ENCODE measurements around the gene GPR137B. TPM values are rescaled to one million over a fixed set of nuclear protein-coding genes. Genes with fewer than 3 reads are reported as not detected.

The GPR137B gene
- total and polyA plus RNA-seq, 9 donors: 2.9 to 13.2 (median 5.2) TPM

GRCh38 chr1:236114076-236114747, 28.1 kb upstream of the GPR137B start:
- no peak for DNase-seq
- Histone ChIP-seq H3K27ac (ENCODE audit: low read length) (no peak overlapping the region), H3K27me3 (ENCODE audit: control insufficient read depth, insufficient read depth, low read length) (no peaks in the 10 kb centered on the region), H3K4me3 (ENCODE audit: low read length) (no peak overlapping the region), H3K4me1 (ENCODE audit: control insufficient read depth, insufficient read depth, low read length) (no peaks in the 10 kb centered on the region), H3K36me3 (ENCODE audit: control insufficient read depth, insufficient read depth, low read length) (no peaks in the 10 kb centered on the region), H3K9me3 (replicated peaks; ENCODE audit: control insufficient read depth, low read depth, low read length) (no peaks in the 10 kb centered on the region)
- WGBS (ENCODE audit: insufficient coverage): 81% methylated on average over 2 of the region's 5 CpGs

GRCh38 chr1:236117710-236118109, 24.6 kb upstream of the GPR137B start:
- no peaks in the 10 kb centered on the region for H3K27me3 ChIP-seq (ENCODE audit: control insufficient read depth, insufficient read depth, low read length)
- 92% methylated on average over 7 of the region's 8 CpGs for WGBS (ENCODE audit: insufficient coverage)
- H3K27ac ChIP-seq (ENCODE audit: low read length): no peak overlapping the region
- H3K4me1 ChIP-seq (ENCODE audit: control insufficient read depth, insufficient read depth, low read length): no peaks in the 10 kb centered on the region
- H3K4me3 ChIP-seq (ENCODE audit: low read length): no peak overlapping the region
- H3K9me3 ChIP-seq (replicated peaks; ENCODE audit: control insufficient read depth, low read depth, low read length): no peaks in the 10 kb centered on the region
- no peaks in the 10 kb centered on the region for H3K36me3 ChIP-seq (ENCODE audit: control insufficient read depth, insufficient read depth, low read length)
- no peak for DNase-seq

- no peak for DNase-seq
- Histone ChIP-seq H3K27me3 (ENCODE audit: control insufficient read depth, insufficient read depth, low read length) (no peaks in the 10 kb centered on the region), H3K9me3 (replicated peaks; ENCODE audit: control insufficient read depth, low read depth, low read length) (no peaks in the 10 kb centered on the region), H3K4me1 (ENCODE audit: control insufficient read depth, insufficient read depth, low read length) (no peaks in the 10 kb centered on the region), H3K27ac (ENCODE audit: low read length) (no peak overlapping the region), H3K36me3 (ENCODE audit: control insufficient read depth, insufficient read depth, low read length) (no peaks in the 10 kb centered on the region), H3K4me3 (ENCODE audit: low read length) (no peak overlapping the region)
- WGBS (ENCODE audit: insufficient coverage): 57% methylated on average over 5 of the region's 12 CpGs
These were observed 22.3 kb upstream of the GPR137B start for GRCh38 chr1:236119943-236120484.

GRCh38 chr1:236120721-236121153, 21.6 kb upstream of the GPR137B start:
- Histone ChIP-seq H3K4me1 (ENCODE audit: control insufficient read depth, insufficient read depth, low read length) (no peaks in the 10 kb centered on the region), H3K27me3 (ENCODE audit: control insufficient read depth, insufficient read depth, low read length) (no peaks in the 10 kb centered on the region), H3K4me3 (ENCODE audit: low read length) (no peak overlapping the region), H3K36me3 (ENCODE audit: control insufficient read depth, insufficient read depth, low read length) (no peaks in the 10 kb centered on the region), H3K27ac (ENCODE audit: low read length) (no peak overlapping the region), H3K9me3 (replicated peaks; ENCODE audit: control insufficient read depth, low read depth, low read length) (no peaks in the 10 kb centered on the region)
- 76% methylated on average over 5 of the region's 10 CpGs for WGBS (ENCODE audit: insufficient coverage)
- no peak for DNase-seq

GRCh38 chr1:236122176-236122575, 20.2 kb upstream of the GPR137B start:
- WGBS (ENCODE audit: insufficient coverage): 82% methylated on average over 6 of the region's 7 CpGs
- Histone ChIP-seq H3K9me3 (replicated peaks; ENCODE audit: control insufficient read depth, low read depth, low read length) (no peaks in the 10 kb centered on the region), H3K4me3 (ENCODE audit: low read length) (no peak overlapping the region), H3K4me1 (ENCODE audit: control insufficient read depth, insufficient read depth, low read length) (no peaks in the 10 kb centered on the region), H3K27me3 (ENCODE audit: control insufficient read depth, insufficient read depth, low read length) (no peaks in the 10 kb centered on the region), H3K27ac (ENCODE audit: low read length) (no peak overlapping the region), H3K36me3 (ENCODE audit: control insufficient read depth, insufficient read depth, low read length) (no peaks in the 10 kb centered on the region)
- DNase-seq: no peak

GRCh38 chr1:236123563-236123962, 18.8 kb upstream of the GPR137B start:
- Histone ChIP-seq H3K9me3 (replicated peaks; ENCODE audit: control insufficient read depth, low read depth, low read length) (no peaks in the 10 kb centered on the region), H3K36me3 (ENCODE audit: control insufficient read depth, insufficient read depth, low read length) (no peaks in the 10 kb centered on the region), H3K27me3 (ENCODE audit: control insufficient read depth, insufficient read depth, low read length) (no peaks in the 10 kb centered on the region), H3K27ac (ENCODE audit: low read length) (no peak overlapping the region), H3K4me3 (ENCODE audit: low read length) (no peak overlapping the region), H3K4me1 (ENCODE audit: control insufficient read depth, insufficient read depth, low read length) (no peaks in the 10 kb centered on the region)
- DNase-seq: no peak
- 84% methylated on average over 2 of the region's 6 CpGs for WGBS (ENCODE audit: insufficient coverage)

- WGBS (ENCODE audit: insufficient coverage): 92% methylated on average over 1 of the region's 2 CpGs
- DNase-seq: no peak
- H3K9me3 ChIP-seq (replicated peaks; ENCODE audit: control insufficient read depth, low read depth, low read length): no peaks in the 10 kb centered on the region
- no peaks in the 10 kb centered on the region for H3K36me3 ChIP-seq (ENCODE audit: control insufficient read depth, insufficient read depth, low read length)
- H3K4me1 ChIP-seq (ENCODE audit: control insufficient read depth, insufficient read depth, low read length): peaks cover 2% of the 10 kb centered on the region
- H3K4me3 ChIP-seq (ENCODE audit: low read length): no peak overlapping the region
- H3K27ac ChIP-seq (ENCODE audit: low read length): no peak overlapping the region
- no peaks in the 10 kb centered on the region for H3K27me3 ChIP-seq (ENCODE audit: control insufficient read depth, insufficient read depth, low read length)
These were observed 17.4 kb upstream of the GPR137B start for GRCh38 chr1:236124965-236125364.

- DNase-seq: no peak
- no peaks in the 10 kb centered on the region for H3K9me3 ChIP-seq (replicated peaks; ENCODE audit: control insufficient read depth, low read depth, low read length)
- no peak overlapping the region for H3K27ac ChIP-seq (ENCODE audit: low read length)
- 78% methylated on average over 8 of the region's 8 CpGs for WGBS (ENCODE audit: insufficient coverage)
- peaks cover 2% of the 10 kb centered on the region for H3K4me1 ChIP-seq (ENCODE audit: control insufficient read depth, insufficient read depth, low read length)
- no peaks in the 10 kb centered on the region for H3K36me3 ChIP-seq (ENCODE audit: control insufficient read depth, insufficient read depth, low read length)
- no peaks in the 10 kb centered on the region for H3K27me3 ChIP-seq (ENCODE audit: control insufficient read depth, insufficient read depth, low read length)
- H3K4me3 ChIP-seq (ENCODE audit: low read length): no peak overlapping the region
These were observed 15.3 kb upstream of the GPR137B start for GRCh38 chr1:236127045-236127444.

GRCh38 chr1:236128646-236129178, 13.6 kb upstream of the GPR137B start:
- H3K4me3 ChIP-seq (ENCODE audit: low read length): no peak overlapping the region
- no peaks in the 10 kb centered on the region for H3K36me3 ChIP-seq (ENCODE audit: control insufficient read depth, insufficient read depth, low read length)
- 59% methylated on average over 6 of the region's 10 CpGs for WGBS (ENCODE audit: insufficient coverage)
- no peaks in the 10 kb centered on the region for H3K9me3 ChIP-seq (replicated peaks; ENCODE audit: control insufficient read depth, low read depth, low read length)
- H3K27me3 ChIP-seq (ENCODE audit: control insufficient read depth, insufficient read depth, low read length): no peaks in the 10 kb centered on the region
- H3K4me1 ChIP-seq (ENCODE audit: control insufficient read depth, insufficient read depth, low read length): peaks cover 2% of the 10 kb centered on the region
- H3K27ac ChIP-seq (ENCODE audit: low read length): no peak overlapping the region
- DNase-seq: no peak

GRCh38 chr1:236129306-236129705, 13.0 kb upstream of the GPR137B start:
- Histone ChIP-seq H3K9me3 (replicated peaks; ENCODE audit: control insufficient read depth, low read depth, low read length) (no peaks in the 10 kb centered on the region), H3K27ac (ENCODE audit: low read length) (no peak overlapping the region), H3K4me1 (ENCODE audit: control insufficient read depth, insufficient read depth, low read length) (peaks cover 2% of the 10 kb centered on the region), H3K27me3 (ENCODE audit: control insufficient read depth, insufficient read depth, low read length) (no peaks in the 10 kb centered on the region), H3K4me3 (ENCODE audit: low read length) (no peak overlapping the region), H3K36me3 (ENCODE audit: control insufficient read depth, insufficient read depth, low read length) (no peaks in the 10 kb centered on the region)
- WGBS (ENCODE audit: insufficient coverage): 54% methylated on average over 2 of the region's 5 CpGs
- DNase-seq: no peak
